GM19468 (cell line): ENCODE data around the gene STH.

ENCODE experiments used
- ATAC-seq: cut with Tn5 transposase; IDR thresholded peaks from one replicate; pipeline ENCODE4 v1.9.1; 2021; ENCODE audit warnings: mild to moderate bottlenecking, moderate library complexity, moderate number of reproducible peaks; ENCODE audit not compliant: unreplicated experiment; ENCODE audit errors: extremely low read depth

STH gene

DNA sequence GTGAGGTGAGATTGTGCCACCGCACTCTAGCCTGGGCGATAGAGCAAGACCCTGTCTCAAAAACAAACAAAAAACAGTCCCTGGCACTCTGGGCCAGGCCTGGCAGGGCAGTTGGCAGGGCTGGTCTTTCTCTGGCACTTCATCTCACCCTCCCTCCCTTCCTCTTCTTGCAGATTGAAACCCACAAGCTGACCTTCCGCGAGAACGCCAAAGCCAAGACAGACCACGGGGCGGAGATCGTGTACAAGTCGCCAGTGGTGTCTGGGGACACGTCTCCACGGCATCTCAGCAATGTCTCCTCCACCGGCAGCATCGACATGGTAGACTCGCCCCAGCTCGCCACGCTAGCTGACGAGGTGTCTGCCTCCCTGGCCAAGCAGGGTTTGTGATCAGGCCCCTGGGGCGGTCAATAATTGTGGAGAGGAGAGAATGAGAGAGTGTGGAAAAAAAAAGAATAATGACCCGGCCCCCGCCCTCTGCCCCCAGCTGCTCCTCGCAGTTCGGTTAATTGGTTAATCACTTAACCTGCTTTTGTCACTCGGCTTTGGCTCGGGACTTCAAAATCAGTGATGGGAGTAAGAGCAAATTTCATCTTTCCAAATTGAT, 24.8 kb downstream of the STH start:
- ATAC-seq, result no peak

DNA sequence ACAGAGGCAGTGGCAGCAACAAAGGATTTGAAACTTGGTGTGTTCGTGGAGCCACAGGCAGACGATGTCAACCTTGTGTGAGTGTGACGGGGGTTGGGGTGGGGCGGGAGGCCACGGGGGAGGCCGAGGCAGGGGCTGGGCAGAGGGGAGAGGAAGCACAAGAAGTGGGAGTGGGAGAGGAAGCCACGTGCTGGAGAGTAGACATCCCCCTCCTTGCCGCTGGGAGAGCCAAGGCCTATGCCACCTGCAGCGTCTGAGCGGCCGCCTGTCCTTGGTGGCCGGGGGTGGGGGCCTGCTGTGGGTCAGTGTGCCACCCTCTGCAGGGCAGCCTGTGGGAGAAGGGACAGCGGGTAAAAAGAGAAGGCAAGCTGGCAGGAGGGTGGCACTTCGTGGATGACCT, 25.5 kb downstream of the STH start:
- no peak for ATAC-seq

DNA sequence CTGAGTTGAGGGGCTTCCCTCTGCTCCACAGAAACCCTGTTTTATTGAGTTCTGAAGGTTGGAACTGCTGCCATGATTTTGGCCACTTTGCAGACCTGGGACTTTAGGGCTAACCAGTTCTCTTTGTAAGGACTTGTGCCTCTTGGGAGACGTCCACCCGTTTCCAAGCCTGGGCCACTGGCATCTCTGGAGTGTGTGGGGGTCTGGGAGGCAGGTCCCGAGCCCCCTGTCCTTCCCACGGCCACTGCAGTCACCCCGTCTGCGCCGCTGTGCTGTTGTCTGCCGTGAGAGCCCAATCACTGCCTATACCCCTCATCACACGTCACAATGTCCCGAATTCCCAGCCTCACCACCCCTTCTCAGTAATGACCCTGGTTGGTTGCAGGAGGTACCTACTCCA, 26.0 kb downstream of the STH start:
- ATAC-seq, result no peak

GRCh38 chr17:46025510-46026165, 26.6 kb downstream of the STH start:
- ATAC-seq, result no peak

- no peak for ATAC-seq
Measured at GRCh38 chr17:46026166-46027047, 27.4 kb downstream of the STH start.

DNA sequence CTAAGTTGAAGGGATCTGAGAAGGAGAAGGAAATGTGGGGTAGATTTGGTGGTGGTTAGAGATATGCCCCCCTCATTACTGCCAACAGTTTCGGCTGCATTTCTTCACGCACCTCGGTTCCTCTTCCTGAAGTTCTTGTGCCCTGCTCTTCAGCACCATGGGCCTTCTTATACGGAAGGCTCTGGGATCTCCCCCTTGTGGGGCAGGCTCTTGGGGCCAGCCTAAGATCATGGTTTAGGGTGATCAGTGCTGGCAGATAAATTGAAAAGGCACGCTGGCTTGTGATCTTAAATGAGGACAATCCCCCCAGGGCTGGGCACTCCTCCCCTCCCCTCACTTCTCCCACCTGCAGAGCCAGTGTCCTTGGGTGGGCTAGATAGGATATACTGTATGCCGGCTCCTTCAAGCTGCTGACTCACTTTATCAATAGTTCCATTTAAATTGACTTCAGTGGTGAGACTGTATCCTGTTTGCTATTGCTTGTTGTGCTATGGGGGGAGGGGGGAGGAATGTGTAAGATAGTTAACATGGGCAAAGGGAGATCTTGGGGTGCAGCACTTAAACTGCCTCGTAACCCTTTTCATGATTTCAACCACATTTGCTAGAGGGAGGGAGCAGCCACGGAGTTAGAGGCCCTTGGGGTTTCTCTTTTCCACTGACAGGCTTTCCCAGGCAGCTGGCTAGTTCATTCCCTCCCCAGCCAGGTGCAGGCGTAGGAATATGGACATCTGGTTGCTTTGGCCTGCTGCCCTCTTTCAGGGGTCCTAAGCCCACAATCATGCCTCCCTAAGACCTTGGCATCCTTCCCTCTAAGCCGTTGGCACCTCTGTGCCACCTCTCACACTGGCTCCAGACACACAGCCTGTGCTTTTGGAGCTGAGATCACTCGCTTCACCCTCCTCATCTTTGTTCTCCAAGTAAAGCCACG, 28.3 kb downstream of the STH start:
- no peak for ATAC-seq

DNA sequence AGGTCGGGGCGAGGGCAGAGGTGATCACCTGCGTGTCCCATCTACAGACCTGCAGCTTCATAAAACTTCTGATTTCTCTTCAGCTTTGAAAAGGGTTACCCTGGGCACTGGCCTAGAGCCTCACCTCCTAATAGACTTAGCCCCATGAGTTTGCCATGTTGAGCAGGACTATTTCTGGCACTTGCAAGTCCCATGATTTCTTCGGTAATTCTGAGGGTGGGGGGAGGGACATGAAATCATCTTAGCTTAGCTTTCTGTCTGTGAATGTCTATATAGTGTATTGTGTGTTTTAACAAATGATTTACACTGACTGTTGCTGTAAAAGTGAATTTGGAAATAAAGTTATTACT, 28.9 kb downstream of the STH start:
- no peak for ATAC-seq

GRCh38 chr17:46028374-46028773, 29.3 kb downstream of the STH start:
- ATAC-seq, result no peak

GRCh38 chr17:46028981-46029565, 30.0 kb downstream of the STH start:
- no peak for ATAC-seq

GRCh38 chr17:46029627-46030026, 30.6 kb downstream of the STH start:
- no peak for ATAC-seq

- no peak for ATAC-seq
Measured at GRCh38 chr17:46030752-46031151, 31.7 kb downstream of the STH start.

- ATAC-seq, result no peak
Measured at GRCh38 chr17:46031440-46031839, 32.4 kb downstream of the STH start.

GRCh38 chr17:46031920-46032319, 32.9 kb downstream of the STH start:
- ATAC-seq, result no peak

GRCh38 chr17:46032909-46033308, 33.9 kb downstream of the STH start:
- ATAC-seq, result no peak

- no peak for ATAC-seq
Measured at GRCh38 chr17:46033392-46033791, 34.3 kb downstream of the STH start.

DNA sequence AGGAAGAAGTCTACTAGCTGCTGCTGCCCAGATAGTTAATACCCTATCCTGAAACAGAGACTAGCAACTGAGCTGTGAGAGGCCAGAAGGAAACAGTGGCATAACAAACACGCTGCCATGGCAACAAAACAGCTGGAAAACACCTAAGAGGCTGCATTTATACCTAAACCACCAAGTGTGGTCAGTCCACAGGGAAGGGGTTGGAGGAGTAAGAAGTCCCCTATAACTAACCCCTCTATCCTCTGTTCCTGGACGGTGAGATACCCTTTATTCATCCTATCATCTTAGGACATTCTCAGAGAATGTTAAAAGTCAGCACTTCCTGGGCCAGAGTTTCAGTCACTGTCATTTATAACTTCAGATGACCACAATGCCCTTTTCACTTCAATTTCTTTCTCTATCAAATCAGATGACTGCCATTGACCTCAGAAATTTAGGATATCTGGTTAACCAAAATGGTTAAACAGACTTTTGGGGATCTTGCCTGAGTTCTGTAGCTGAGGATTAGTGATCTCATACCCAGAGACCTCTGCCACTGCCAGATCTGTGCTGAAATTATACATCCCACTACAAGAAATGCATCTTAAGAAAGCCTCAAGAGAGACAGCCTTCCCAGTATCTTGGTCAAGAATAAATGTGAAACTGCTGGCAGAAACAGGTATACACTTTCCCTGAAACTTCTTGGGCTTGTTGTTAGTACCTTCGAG, 36.2 kb downstream of the STH start:
- ATAC-seq, result no peak

DNA sequence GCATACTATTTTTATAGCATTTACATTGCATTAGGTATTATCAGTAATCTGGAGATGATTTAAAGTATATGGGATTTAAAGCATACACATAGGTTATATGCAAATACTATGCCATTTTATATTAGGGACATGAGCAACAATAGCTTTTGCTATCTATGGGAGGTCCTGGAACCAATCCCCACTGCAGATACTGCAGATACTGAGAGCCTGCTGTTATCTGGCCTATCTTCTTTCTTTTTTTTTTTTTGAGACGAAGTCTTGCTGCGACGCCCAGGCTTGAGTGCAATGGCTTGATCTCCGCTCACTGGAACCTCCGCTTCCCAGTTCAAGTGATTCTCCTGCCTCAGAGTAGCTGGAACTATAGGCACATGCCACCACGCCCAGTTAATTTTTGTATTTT, 37.4 kb downstream of the STH start:
- ATAC-seq, result no peak

- no peak for ATAC-seq
Measured at GRCh38 chr17:46037722-46038255, 38.7 kb downstream of the STH start.

DNA sequence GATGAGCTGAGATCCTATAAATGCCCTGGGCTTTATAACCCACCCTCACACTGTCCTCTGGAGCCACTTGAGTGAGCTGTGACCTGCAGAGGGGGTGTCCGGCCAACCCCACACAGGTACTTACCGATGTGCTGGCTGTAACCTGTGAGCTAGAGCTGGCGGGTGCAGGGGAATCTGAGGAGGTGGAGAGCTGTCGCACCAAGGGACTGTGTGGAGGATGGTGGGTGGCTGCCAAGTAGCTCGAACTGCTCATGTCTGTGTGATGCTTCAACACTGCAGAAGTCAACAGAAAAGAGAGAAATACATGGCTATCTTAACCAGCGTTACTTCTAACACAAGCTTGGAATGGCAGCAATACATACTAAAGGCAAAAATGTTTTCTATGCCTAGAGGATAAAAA, 39.4 kb downstream of the STH start:
- no peak for ATAC-seq
